CD14-positive monocyte (primary cell): ENCODE data around the gene SULF2. TPM values are rescaled to one million over a fixed set of nuclear protein-coding genes. Genes with fewer than 3 reads are reported as not detected.

Experiments used
- DNase-seq, 3 donors: peaks; one replicate each; pipeline ENCODE4 v3.0.0-alpha.2; 2011 to 2022
- H2AFZ ChIP-seq: 2 replicates; pipeline ENCODE4 v1.6.0; 2012; ENCODE audit warnings: mild to moderate bottlenecking, low read depth, low read length, inconsistent platforms; ENCODE audit not compliant: insufficient read depth, poor library complexity, severe bottlenecking
- H3K27ac ChIP-seq, 2 donors: 1 replicate in 1 of 2; 2 replicates in 1 of 2; pipeline ENCODE4 v1.5.1; 2012 to 2013; ENCODE audit warnings: low read length in 2 of 2, control low read depth in 1 of 2, inconsistent platforms in 1 of 2, low read depth in 1 of 2, mild to moderate bottlenecking in 1 of 2
- H3K27me3 ChIP-seq, 2 donors: one replicate each; pipeline versions ENCODE4 v1.6.0 to v1.6.1; 2011 to 2013; ENCODE audit warnings: low read length in 2 of 2; ENCODE audit not compliant: control insufficient read depth in 2 of 2, insufficient read depth in 2 of 2
- H3K36me3 ChIP-seq, 2 donors: replicated peaks in 1 of 2; 1 replicate in 1 of 2; 2 replicates in 1 of 2; pipeline versions ENCODE4 v1.5.1 to v1.6.1; 2012 to 2013; ENCODE audit warnings: low read length in 2 of 2, control low read depth in 1 of 2, inconsistent platforms in 1 of 2, mild to moderate bottlenecking in 1 of 2; ENCODE audit not compliant: insufficient read depth in 2 of 2, control insufficient read depth in 1 of 2
- H3K4me1 ChIP-seq, 2 donors: 1 replicate in 1 of 2; 2 replicates in 1 of 2; pipeline versions ENCODE4 v1.5.1 to v1.6.1; 2012 to 2013; ENCODE audit warnings: low read length in 2 of 2, control low read depth in 1 of 2, inconsistent platforms in 1 of 2, mild to moderate bottlenecking in 1 of 2, moderate library complexity in 1 of 2; ENCODE audit not compliant: insufficient read depth in 2 of 2, control insufficient read depth in 1 of 2
- H3K4me2 ChIP-seq: replicated peaks from 2 replicates; pipeline ENCODE3; 2012; ENCODE audit warnings: low read length, moderate library complexity, mild to moderate bottlenecking; ENCODE audit not compliant: poor library complexity, severe bottlenecking; ENCODE audit errors: extremely low read depth
- H3K4me3 ChIP-seq, 3 experiments: fragments of 200-600 bp in 1 of 3; sonication (generic) in 1 of 3; replicated peaks in 1 of 3; 1 replicate in 2 of 3; 2 replicates in 1 of 3; pipeline ENCODE4 v1.5.1; 2011 to 2013; ENCODE audit warnings: low read length in 3 of 3, mild to moderate bottlenecking in 3 of 3, control low read depth in 2 of 3, low read depth in 2 of 3, inconsistent platforms in 1 of 3, moderate library complexity in 1 of 3
- H3K79me2 ChIP-seq: 2 replicates; pipeline ENCODE4 v1.6.0; 2012; ENCODE audit warnings: mild to moderate bottlenecking, control low read depth, inconsistent platforms, low read length, moderate library complexity; ENCODE audit not compliant: insufficient read depth
- H3K9ac ChIP-seq: 2 replicates; pipeline ENCODE4 v1.6.0; 2017; ENCODE audit warnings: low read length, mild to moderate bottlenecking; ENCODE audit not compliant: insufficient read depth, poor library complexity, severe bottlenecking
- H3K9me3 ChIP-seq, 2 donors: replicated peaks in 1 of 2; 1 replicate in 1 of 2; 2 replicates in 1 of 2; pipeline versions ENCODE4 v1.5.1 to v1.6.1; 2012 to 2013; ENCODE audit warnings: low read length in 2 of 2, control low read depth in 1 of 2; ENCODE audit not compliant: control insufficient read depth in 1 of 2, insufficient read depth in 1 of 2
- H4K20me1 ChIP-seq: 2 replicates; pipeline ENCODE4 v1.6.0; 2012; ENCODE audit warnings: mild to moderate bottlenecking, low read length, control low read depth, moderate library complexity; ENCODE audit not compliant: insufficient read depth
- H3K27ac Mint-ChIP-seq, 7 donors: one replicate each; pipeline ENCODE4 v1.8.0; 2020; ENCODE audit warnings: mild to moderate bottlenecking in 7 of 7, mixed read lengths in 7 of 7, moderate library complexity in 6 of 7, inconsistent platforms in 2 of 7
- H3K27me3 Mint-ChIP-seq, 3 donors: one replicate each; pipeline ENCODE4 v1.8.0; 2021 to 2022; ENCODE audit warnings: low read depth in 3 of 3, mild to moderate bottlenecking in 3 of 3, mixed read lengths in 3 of 3, moderate library complexity in 3 of 3, inconsistent platforms in 1 of 3
- H3K36me3 Mint-ChIP-seq, 2 donors: one replicate each; pipeline ENCODE4 v1.8.0; 2020; ENCODE audit warnings: mixed read lengths in 2 of 2, inconsistent platforms in 1 of 2, mild to moderate bottlenecking in 1 of 2
- H3K4me1 Mint-ChIP-seq: one replicate; pipeline ENCODE4 v1.8.0; 2020; ENCODE audit warnings: mild to moderate bottlenecking, mixed read lengths
- H3K4me3 Mint-ChIP-seq, 2 donors: one replicate each; pipeline ENCODE4 v1.8.0; 2020; ENCODE audit warnings: mild to moderate bottlenecking in 2 of 2, mixed read lengths in 2 of 2, moderate library complexity in 1 of 2
- H3K9me3 Mint-ChIP-seq, 7 donors: one replicate each; pipeline ENCODE4 v1.8.0; 2020 to 2022; ENCODE audit warnings: mixed read lengths in 7 of 7, mild to moderate bottlenecking in 6 of 7, moderate library complexity in 6 of 7, inconsistent platforms in 2 of 7
- WGBS: methylation state at CpG from one replicate; pipeline ENCODE4 v1.1.5; 2013; ENCODE audit warnings: missing lambda C conversion rate; ENCODE audit not compliant: insufficient coverage; 5-methylcytosine and 5-hydroxymethylcytosine counted together
- intact Hi-C, 2 donors: fragments of 100-400 bp; cut with micrococcal nuclease; formaldehyde crosslinking; loops; one replicate each; pipeline versions ENCODE4 v1.15.0 to v1.15.1; 2023
- polyA plus RNA-seq, 3 donors: library from polyadenylated mRNA; depleted of rRNA in 1 of 3; unstranded in 2 of 3; stranded (reverse) in 1 of 3; fragments of 300-500 nt in 2 of 3; fragments of >200 nt in 1 of 3; fragmentation: Illumina TruSeq in 2 of 3; gene quantifications; 1 replicate in 2 of 3; 2 replicates in 1 of 3; pipeline ENCODE4 v1.2.3, GENCODE V29; 2012 to 2021
- TF ChIP-seq, protein P1 (sequence below): fragments of 200-600 bp; IDR thresholded peaks from one replicate; pipeline ENCODE4 v1.8.0; 2022; ENCODE audit warnings: antibody characterized with exemption, mild to moderate bottlenecking

Gene SULF2
- polyA plus RNA-seq, 3 donors = 60.3 to 156 (median 75.5) TPM

DNA sequence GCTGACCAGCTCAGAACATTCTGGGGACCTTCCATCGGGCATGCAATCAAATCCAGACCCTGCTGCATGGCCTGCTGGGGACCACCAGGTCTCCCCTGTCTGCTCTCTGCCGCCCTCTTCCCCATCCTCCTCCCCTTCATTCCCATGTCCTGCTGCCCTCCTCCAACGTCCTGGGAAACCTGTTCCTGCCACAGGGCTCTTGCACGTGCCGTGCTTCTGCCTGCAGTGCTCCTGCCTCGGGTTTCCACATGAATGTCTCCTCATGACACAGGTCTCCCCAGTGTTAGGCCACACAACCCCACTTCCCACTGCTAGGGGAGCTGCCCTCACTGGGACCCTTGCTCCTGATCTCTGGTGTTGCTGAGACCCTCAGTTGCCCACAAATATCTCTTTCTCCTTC lies 37.2 kb downstream of the SULF2 start:
- H3K27ac Mint-ChIP-seq = peak overlapping the region; percentile 87 to 99 (median 96)
- H2AFZ ChIP-seq = no peak overlapping the region
- peak overlapping the region; percentile 57 for H3K9ac ChIP-seq
- DNase-seq = no peak
- H4K20me1 ChIP-seq = peaks cover 19% of the 10 kb centered on the region
- H3K36me3 ChIP-seq = peaks cover 25 to 63% of the 10 kb centered on the region in 2 donors
- H3K4me3 ChIP-seq = peak overlapping the region in 1 of 3 experiments; percentile 34
- H3K27ac ChIP-seq = peak overlapping the region; percentile 91 to 93
- H3K27me3 Mint-ChIP-seq = peaks cover 0 to 2% (median 0%) of the 10 kb centered on the region in 3 donors
- H3K4me3 Mint-ChIP-seq = peak overlapping the region; percentile 58 to 59
- WGBS = 94% methylated on average over 5 of the region's 6 CpGs
- peaks cover 82 to 89% of the 10 kb centered on the region in 2 donors for H3K36me3 Mint-ChIP-seq
- H3K9me3 Mint-ChIP-seq = peaks cover 0 to 5% (median 0%) of the 10 kb centered on the region in 7 donors
- H3K79me2 ChIP-seq = peaks cover 68% of the 10 kb centered on the region
- TF ChIP-seq, protein P1, sequence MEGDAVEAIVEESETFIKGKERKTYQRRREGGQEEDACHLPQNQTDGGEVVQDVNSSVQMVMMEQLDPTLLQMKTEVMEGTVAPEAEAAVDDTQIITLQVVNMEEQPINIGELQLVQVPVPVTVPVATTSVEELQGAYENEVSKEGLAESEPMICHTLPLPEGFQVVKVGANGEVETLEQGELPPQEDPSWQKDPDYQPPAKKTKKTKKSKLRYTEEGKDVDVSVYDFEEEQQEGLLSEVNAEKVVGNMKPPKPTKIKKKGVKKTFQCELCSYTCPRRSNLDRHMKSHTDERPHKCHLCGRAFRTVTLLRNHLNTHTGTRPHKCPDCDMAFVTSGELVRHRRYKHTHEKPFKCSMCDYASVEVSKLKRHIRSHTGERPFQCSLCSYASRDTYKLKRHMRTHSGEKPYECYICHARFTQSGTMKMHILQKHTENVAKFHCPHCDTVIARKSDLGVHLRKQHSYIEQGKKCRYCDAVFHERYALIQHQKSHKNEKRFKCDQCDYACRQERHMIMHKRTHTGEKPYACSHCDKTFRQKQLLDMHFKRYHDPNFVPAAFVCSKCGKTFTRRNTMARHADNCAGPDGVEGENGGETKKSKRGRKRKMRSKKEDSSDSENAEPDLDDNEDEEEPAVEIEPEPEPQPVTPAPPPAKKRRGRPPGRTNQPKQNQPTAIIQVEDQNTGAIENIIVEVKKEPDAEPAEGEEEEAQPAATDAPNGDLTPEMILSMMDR = no peak
- intact Hi-C loops = loop anchor here in 1 of 2 donors (10.0 kb wide), 1 partner anchor 1177 kb away; the partner anchor contains the start of gene ARFGEF2
- H3K4me1 ChIP-seq = peaks cover 47 to 68% of the 10 kb centered on the region in 2 donors
- H3K9me3 ChIP-seq = no peaks in the 10 kb centered on the region
- H3K27me3 ChIP-seq = no peaks in the 10 kb centered on the region
- H3K4me1 Mint-ChIP-seq = peaks cover 71% of the 10 kb centered on the region
- peak overlapping the region; percentile 44 for H3K4me2 ChIP-seq

DNA sequence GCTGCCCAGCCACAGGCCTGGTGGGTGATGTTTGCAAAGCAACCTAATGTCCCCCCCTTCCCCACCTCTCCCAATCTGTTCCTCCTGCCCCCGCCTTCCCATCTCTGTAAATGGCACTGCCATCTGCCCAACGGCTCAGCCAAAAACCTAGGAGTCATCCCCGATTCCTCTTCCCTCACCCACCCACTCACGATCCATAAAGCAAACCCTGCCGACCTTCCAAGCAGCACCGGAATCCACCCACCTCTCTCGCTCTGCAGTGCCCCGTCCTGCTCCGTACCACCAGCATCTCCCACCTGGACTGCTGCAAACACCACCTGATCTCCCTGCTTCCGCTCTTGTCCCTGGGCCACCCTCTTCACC lies 37.6 kb downstream of the SULF2 start:
- Histone ChIP-seq H3K4me2 (peak overlapping the region; percentile 45), H3K4me3 (peak overlapping the region in 1 of 3 experiments; percentile 34), H2AFZ (no peak overlapping the region), H3K27me3 (no peaks in the 10 kb centered on the region), H4K20me1 (peaks cover 18% of the 10 kb centered on the region), H3K79me2 (peaks cover 73% of the 10 kb centered on the region), H3K4me1 (peaks cover 47 to 73% of the 10 kb centered on the region in 2 donors), H3K36me3 (peaks cover 25 to 59% of the 10 kb centered on the region in 2 donors), H3K27ac (peak overlapping the region; percentile 91 to 93), H3K9ac (no peak overlapping the region), H3K9me3 (no peaks in the 10 kb centered on the region)
- peaks cover 0 to 2% (median 0%) of the 10 kb centered on the region in 3 donors for H3K27me3 Mint-ChIP-seq
- peaks cover 73% of the 10 kb centered on the region for H3K4me1 Mint-ChIP-seq
- intact Hi-C loops = loop anchor here in 1 of 2 donors (10.0 kb wide), 1 partner anchor 1177 kb away; the partner anchor contains the start of gene ARFGEF2
- H3K36me3 Mint-ChIP-seq = peaks cover 81 to 88% of the 10 kb centered on the region in 2 donors
- H3K9me3 Mint-ChIP-seq = peaks cover 0 to 5% (median 0%) of the 10 kb centered on the region in 7 donors
- peak overlapping the region; percentile 20 to 59 for H3K4me3 Mint-ChIP-seq
- H3K27ac Mint-ChIP-seq = peak overlapping the region; percentile 87 to 99 (median 96)
- 95% methylated on average over 10 of the region's 10 CpGs for WGBS
- no peak for DNase-seq
- TF ChIP-seq, protein P1 = no peak
